Prostate gland (tissue), 2 donors: ENCODE measurements around the gene ZMYND10.

Experiments used
- POLR2A ChIP-seq: fragments of 450-650 bp; IDR thresholded peaks from one replicate; pipeline ENCODE4 v1.6.1; 2016; ENCODE audit warnings: antibody characterized with exemption, mild to moderate bottlenecking
- TF ChIP-seq, protein P1 (sequence below), 4 experiments: fragments of 200-600 bp in 2 of 4; fragments of 450-650 bp in 2 of 4; sonication (generic) in 2 of 4; IDR thresholded peaks; 1 replicate in 3 of 4; 2 replicates in 1 of 4; pipeline ENCODE4 v1.5.1; 2016 to 2019; ENCODE audit warnings: antibody characterized with exemption in 4 of 4, mild to moderate bottlenecking in 2 of 4, moderate library complexity in 2 of 4

GRCh38 chr3:50330330-50330729, 15.2 kb downstream of the ZMYND10 start:
- no peak for TF ChIP-seq POLR2A
- TF ChIP-seq, protein P1, sequence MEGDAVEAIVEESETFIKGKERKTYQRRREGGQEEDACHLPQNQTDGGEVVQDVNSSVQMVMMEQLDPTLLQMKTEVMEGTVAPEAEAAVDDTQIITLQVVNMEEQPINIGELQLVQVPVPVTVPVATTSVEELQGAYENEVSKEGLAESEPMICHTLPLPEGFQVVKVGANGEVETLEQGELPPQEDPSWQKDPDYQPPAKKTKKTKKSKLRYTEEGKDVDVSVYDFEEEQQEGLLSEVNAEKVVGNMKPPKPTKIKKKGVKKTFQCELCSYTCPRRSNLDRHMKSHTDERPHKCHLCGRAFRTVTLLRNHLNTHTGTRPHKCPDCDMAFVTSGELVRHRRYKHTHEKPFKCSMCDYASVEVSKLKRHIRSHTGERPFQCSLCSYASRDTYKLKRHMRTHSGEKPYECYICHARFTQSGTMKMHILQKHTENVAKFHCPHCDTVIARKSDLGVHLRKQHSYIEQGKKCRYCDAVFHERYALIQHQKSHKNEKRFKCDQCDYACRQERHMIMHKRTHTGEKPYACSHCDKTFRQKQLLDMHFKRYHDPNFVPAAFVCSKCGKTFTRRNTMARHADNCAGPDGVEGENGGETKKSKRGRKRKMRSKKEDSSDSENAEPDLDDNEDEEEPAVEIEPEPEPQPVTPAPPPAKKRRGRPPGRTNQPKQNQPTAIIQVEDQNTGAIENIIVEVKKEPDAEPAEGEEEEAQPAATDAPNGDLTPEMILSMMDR (IDR thresholded peaks at IDR 0.05): no peak
